C4-2B (cell line): Measurements from ENCODE around the gene GOLGA7B.

Source experiments
- H3K27ac ChIP-seq: fragments of 450-650 bp; 2 replicates; pipeline ENCODE4 v1.5.1; 2017
- CTCF ChIP-seq: fragments of 450-650 bp; conservative IDR thresholded peaks from 2 replicates; pipeline ENCODE4 v1.5.1; 2017; ENCODE audit warnings: mild to moderate bottlenecking
- ZFX ChIP-seq: fragments of 450-650 bp; IDR thresholded peaks from 2 replicates; pipeline ENCODE4 v1.6.1; 2017

The GOLGA7B gene

GRCh38 chr10:97851341-97852001 is 1.8 kb downstream of the GOLGA7B start:
- no peak for TF ChIP-seq ZFX
- H3K27ac ChIP-seq, result no peak overlapping the region

- TF ChIP-seq ZFX (no peak), CTCF (no peak)
- no peak overlapping the region for H3K27ac ChIP-seq
These were observed 2.6 kb downstream of the GOLGA7B start for GRCh38 chr10:97852277-97852676.

- no peak for TF ChIP-seq CTCF
- no peak for TF ChIP-seq ZFX
- H3K27ac ChIP-seq, result no peak overlapping the region
These were observed 3.3 kb downstream of the GOLGA7B start for GRCh38 chr10:97852840-97853405.

- H3K27ac ChIP-seq, result no peak overlapping the region
- TF ChIP-seq ZFX (no peak), CTCF (no peak)
These were observed 5.1 kb downstream of the GOLGA7B start for GRCh38 chr10:97854743-97855142.

GRCh38 chr10:97858001-97858439 is 8.4 kb downstream of the GOLGA7B start:
- no peak overlapping the region for H3K27ac ChIP-seq
- TF ChIP-seq CTCF (no peak), ZFX (no peak)

GRCh38 chr10:97861097-97861750 is 11.6 kb downstream of the GOLGA7B start:
- TF ChIP-seq ZFX, result no peak
- TF ChIP-seq CTCF, result no peak
- H3K27ac ChIP-seq, result no peak overlapping the region

- TF ChIP-seq ZFX, result no peak
- no peak for TF ChIP-seq CTCF
- no peak overlapping the region for H3K27ac ChIP-seq
These were observed 12.3 kb downstream of the GOLGA7B start for GRCh38 chr10:97861924-97862323.

GRCh38 chr10:97863808-97864207 is 14.2 kb downstream of the GOLGA7B start:
- TF ChIP-seq ZFX (no peak), CTCF (no peak)
- H3K27ac ChIP-seq, result no peak overlapping the region
